GM19397 (cell line): ENCODE data around the gene COA8.

Experiments used
- ATAC-seq: cut with Tn5 transposase; IDR thresholded peaks from one replicate; pipeline ENCODE4 v1.9.1; 2021; ENCODE audit warnings: mild to moderate bottlenecking, moderate library complexity; ENCODE audit not compliant: unreplicated experiment

COA8 gene

GRCh38 chr14:103535891-103536565 lies 26.7 kb upstream of the COA8 start:
- ATAC-seq = no peak

GRCh38 chr14:103536693-103537092 lies 26.1 kb upstream of the COA8 start:
- ATAC-seq = no peak

GRCh38 chr14:103537175-103537990 lies 25.4 kb upstream of the COA8 start:
- ATAC-seq = no peak

GRCh38 chr14:103538291-103539055 lies 24.3 kb upstream of the COA8 start:
- ATAC-seq = no peak

- no peak for ATAC-seq
Observed at GRCh38 chr14:103539056-103539825, 23.5 kb upstream of the COA8 start.

DNA sequence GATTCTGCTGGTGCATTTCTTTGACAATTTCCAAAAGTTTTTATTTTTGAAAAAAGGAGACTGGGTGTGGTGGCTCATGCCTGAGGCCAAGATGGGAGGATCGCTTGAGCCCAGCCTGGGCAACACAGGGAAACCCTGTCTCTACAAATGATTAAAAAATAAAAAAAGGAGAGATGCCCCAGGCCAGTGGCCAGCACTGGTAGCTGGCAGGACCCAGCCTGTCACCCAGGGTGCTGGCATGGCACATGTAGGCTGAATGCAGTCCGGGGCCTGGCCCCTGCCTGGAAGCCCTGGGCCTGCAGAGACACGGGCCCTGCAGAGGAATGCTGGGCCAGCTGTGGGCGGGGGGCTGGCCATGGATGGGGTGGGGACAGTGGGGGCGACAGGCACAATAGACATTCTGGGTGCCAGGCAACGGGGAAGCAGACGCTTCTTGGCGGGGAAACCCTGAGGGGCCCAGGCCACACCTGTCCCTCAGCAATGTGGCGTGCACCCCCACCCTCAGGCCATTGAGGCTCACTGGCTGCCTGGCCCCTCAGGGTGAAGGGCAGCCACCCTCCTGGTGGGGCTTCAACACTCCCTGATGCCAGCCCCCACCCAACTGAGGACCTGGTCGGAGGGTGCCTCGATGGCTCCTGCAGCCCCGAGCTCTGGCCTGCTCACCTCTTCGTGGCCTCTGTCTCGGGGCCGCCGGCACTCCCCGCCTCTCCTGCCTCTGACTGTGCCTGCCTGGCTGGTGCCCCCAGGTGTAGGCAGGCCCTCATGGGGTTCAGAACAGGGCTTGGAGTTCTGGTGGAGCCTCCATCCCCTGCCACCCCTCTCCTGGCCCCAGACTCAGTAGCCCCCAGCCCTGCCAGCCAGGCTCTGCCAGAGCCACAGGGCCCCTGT lies 21.7 kb upstream of the COA8 start:
- no peak for ATAC-seq

DNA sequence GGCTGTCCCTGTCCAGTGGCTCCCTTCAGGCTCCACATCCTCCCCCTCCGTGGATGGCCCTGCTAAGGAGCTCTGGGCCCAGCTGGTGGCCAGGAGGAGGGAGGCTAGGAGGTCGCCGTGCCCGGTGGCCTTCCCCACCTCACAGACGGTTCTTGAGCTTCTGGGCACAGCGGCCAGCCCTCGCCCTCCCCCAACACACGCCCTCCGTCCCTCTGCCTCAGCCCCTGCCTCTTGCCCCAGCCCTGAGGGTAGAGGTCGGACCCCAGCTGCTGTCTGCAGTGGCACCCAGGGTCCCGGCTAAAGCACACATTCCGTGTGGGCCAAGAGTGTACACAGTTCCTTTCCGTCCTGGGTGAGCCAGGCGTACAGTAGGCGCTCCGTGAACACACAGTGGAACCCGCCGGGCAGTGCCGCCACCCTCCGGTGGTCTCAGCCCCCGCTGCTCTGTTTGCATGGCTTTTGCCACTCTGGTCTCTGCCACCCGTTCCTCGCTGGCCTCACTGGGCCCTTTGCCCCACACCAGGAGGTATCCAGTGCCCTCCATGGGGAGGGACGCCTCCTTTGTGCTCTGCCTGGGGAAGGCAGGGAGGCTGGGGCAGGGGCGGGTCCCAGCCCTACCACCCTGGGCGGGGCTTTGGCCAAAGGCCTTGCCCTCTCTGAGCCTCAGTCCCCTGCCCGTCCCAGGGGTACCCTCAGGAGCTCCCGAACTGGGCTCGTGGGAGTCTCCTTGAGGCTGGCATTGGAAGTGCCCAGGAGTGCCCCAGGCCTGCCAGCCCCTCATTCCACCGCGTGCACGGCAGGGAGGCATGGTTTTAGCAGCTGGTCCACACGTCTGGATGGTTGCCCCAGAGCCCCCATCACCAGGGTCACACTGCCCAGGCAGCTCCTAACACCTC lies 20.8 kb upstream of the COA8 start:
- ATAC-seq = no peak

- ATAC-seq = no peak
Observed at GRCh38 chr14:103542605-103543088, 20.1 kb upstream of the COA8 start.

DNA sequence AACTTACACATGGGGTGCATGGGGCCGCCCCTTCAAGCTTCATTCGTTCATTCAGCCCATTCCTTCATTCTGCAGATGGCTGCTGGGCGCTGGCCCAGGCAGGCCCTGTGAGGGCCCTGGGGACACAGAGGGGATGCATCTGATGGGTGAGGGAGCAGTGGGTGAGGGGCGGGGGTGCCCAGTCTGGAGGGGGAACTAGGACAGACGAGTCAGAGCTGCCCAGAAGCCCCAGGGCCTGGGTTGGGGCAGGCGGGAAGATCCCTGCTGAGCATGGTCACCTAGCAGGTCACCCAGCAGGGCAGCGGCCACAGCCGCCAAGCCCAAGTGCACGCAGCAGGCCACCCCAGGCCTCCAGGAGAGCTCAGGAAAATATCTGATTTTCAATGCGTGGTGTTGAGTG lies 19.6 kb upstream of the COA8 start:
- no peak for ATAC-seq

- ATAC-seq = no peak
Observed at GRCh38 chr14:103543721-103544387, 18.9 kb upstream of the COA8 start.

GRCh38 chr14:103544388-103545218 lies 18.2 kb upstream of the COA8 start:
- ATAC-seq = no peak

- ATAC-seq = no peak
Observed at GRCh38 chr14:103545219-103545914, 17.4 kb upstream of the COA8 start.

DNA sequence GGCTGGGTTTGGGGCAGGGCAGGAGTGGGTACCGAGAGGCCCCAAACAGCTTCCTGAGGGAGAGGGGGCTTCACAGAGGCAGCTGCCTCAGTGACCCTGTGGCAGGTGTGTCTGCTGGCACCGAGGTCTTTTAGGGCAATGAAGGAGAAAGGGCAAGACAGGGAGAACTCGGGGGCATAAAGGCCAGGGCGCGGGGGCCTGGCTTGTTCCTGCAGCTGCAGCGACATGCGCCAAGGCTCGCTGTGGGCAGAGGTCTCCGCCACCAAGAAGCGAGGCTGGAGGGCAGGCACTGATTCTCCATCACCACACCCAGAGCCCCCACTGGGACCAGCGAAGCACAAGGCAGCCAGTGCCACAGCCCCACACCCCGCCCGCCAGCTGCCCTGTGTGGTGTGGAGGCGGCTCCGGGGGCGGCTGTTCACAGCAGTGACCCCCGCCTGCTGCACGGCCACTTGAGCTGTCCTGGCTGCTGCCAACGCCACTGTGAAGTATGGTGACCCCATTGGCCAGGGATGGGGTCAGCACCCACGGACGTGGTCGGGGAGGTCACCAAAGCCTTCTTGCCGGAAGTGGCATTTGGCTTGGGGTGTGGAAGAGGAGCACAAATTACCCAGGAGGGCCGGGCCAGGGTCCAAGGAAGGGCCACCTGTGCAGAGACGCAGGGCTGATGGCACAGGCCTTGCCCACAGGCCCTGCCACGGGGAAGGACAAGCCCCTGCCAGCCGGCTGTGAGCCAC lies 16.7 kb upstream of the COA8 start:
- no peak for ATAC-seq

DNA sequence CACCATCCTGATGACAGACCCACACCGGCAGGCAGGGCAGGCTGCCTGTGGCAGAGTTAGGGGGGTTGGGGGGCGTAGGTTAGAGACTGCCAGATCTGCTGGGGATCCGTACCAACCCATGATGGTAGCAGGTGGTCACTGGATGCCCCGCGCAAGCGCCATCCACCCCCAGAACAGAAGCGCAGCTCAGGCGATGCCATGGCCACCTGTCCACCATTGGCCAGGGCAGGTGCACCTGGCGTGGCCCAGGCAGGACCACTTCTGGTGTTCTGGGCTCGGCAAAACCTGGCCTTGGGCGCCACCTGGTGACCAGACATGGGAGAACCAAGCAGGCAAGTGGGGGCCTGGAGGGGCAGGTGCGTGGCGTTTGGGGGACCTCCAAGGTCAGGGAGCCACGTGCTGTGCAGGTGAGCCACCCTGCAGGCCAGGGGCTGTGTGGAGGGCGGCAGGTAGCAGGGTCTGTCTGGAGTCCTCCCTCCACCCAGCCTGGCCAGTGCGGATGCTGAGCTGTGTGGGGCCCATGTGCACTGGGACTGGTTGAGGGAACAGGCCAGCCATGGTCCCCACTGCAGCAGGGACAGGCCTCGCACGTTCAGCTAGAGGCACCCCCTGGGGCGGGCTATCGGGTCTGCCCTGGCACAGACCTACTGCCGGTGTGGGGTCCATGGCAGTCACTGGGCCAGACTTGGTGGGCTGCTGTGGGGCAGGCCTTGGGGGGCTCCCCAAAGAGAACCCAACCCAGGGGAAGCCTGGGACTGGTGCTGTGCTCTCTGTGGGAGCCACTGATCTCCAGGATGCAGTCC lies 15.9 kb upstream of the COA8 start:
- ATAC-seq = no peak

GRCh38 chr14:103547455-103547940 lies 15.3 kb upstream of the COA8 start:
- ATAC-seq = no peak
